ENCODE data around the gene RNF213.
A peak's percentile ranks its signal among the peaks of the same experiment; 100 is the strongest.

RNF213 gene

GRCh38 chr17:80439499-80439898 lies 178.8 kb downstream of the RNF213 start:
- DNase-seq = no peak

- peak; percentile 65 for DNase-seq
Observed at GRCh38 chr17:80441133-80441578, 180.5 kb downstream of the RNF213 start.

- no peak for DNase-seq
Observed at GRCh38 chr17:80441598-80442322, 181.1 kb downstream of the RNF213 start.

- DNase-seq = no peak
Observed at GRCh38 chr17:80442323-80442659, 181.6 kb downstream of the RNF213 start.

GRCh38 chr17:80442764-80443163 lies 182.1 kb downstream of the RNF213 start:
- no peak for DNase-seq

- no peak for DNase-seq
Observed at GRCh38 chr17:80443498-80443897, 182.8 kb downstream of the RNF213 start.

- DNase-seq = no peak
Observed at GRCh38 chr17:80443916-80444643, 183.4 kb downstream of the RNF213 start.

- no peak for DNase-seq
Observed at GRCh38 chr17:80444644-80444979, 184.0 kb downstream of the RNF213 start.

- no peak for DNase-seq
Observed at GRCh38 chr17:80445007-80445725, 184.5 kb downstream of the RNF213 start.

- no peak for DNase-seq
Observed at GRCh38 chr17:80445726-80446110, 185.1 kb downstream of the RNF213 start.

GRCh38 chr17:80446645-80447405 lies 186.2 kb downstream of the RNF213 start:
- peak; percentile 17 for DNase-seq

- DNase-seq = no peak
Observed at GRCh38 chr17:80447790-80448189, 187.1 kb downstream of the RNF213 start.

Measured in fibroblast of skin of scalp (primary cell).